Measurements from ENCODE around the gene DUSP8.
"Not testable (repeated sequence)": the region's sequence is repeated elsewhere in the genome, so short reads cannot be mapped to it uniquely, and the experiment has no call there.

DNA sequence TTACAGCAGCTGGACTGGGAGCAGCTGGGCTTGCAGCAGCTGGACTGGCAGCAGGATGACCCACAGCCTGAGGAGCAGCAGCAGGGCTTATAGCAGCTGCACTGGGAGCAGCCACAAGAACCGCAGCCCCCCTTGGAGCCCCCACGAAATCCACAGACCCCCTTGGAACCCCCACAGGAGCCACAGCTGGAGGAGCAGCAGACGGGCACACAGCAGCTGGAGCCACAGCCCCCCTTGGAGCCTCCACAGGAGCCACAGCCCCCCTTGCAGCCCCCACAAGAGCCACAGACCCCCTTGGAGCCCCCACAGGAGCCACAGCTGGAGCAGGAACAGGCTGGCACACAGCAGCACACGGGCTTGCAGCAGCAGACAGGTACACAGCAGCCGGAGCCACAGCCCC is 35.8 kb upstream of the DUSP8 start:
- TF ChIP-seq POLR2AphosphoS5 (IDR thresholded peaks at IDR 0.05); POLR2A (IDR thresholded peaks at IDR 0.05; ENCODE audit: low read depth): not testable (repeated sequence)
- TF ChIP-seq, protein P1, sequence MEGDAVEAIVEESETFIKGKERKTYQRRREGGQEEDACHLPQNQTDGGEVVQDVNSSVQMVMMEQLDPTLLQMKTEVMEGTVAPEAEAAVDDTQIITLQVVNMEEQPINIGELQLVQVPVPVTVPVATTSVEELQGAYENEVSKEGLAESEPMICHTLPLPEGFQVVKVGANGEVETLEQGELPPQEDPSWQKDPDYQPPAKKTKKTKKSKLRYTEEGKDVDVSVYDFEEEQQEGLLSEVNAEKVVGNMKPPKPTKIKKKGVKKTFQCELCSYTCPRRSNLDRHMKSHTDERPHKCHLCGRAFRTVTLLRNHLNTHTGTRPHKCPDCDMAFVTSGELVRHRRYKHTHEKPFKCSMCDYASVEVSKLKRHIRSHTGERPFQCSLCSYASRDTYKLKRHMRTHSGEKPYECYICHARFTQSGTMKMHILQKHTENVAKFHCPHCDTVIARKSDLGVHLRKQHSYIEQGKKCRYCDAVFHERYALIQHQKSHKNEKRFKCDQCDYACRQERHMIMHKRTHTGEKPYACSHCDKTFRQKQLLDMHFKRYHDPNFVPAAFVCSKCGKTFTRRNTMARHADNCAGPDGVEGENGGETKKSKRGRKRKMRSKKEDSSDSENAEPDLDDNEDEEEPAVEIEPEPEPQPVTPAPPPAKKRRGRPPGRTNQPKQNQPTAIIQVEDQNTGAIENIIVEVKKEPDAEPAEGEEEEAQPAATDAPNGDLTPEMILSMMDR (IDR thresholded peaks at IDR 0.05) = not testable (repeated sequence)

All from esophagus muscularis mucosa (tissue), 3 donors.